GM19324 (cell line): ENCODE results near the gene SLC6A11.

Experiments
- ATAC-seq: cut with Tn5 transposase; IDR thresholded peaks from one replicate; pipeline ENCODE4 v1.9.1; 2021; ENCODE audit warnings: mild to moderate bottlenecking, moderate library complexity; ENCODE audit not compliant: unreplicated experiment, low FRiP score

SLC6A11 gene

DNA sequence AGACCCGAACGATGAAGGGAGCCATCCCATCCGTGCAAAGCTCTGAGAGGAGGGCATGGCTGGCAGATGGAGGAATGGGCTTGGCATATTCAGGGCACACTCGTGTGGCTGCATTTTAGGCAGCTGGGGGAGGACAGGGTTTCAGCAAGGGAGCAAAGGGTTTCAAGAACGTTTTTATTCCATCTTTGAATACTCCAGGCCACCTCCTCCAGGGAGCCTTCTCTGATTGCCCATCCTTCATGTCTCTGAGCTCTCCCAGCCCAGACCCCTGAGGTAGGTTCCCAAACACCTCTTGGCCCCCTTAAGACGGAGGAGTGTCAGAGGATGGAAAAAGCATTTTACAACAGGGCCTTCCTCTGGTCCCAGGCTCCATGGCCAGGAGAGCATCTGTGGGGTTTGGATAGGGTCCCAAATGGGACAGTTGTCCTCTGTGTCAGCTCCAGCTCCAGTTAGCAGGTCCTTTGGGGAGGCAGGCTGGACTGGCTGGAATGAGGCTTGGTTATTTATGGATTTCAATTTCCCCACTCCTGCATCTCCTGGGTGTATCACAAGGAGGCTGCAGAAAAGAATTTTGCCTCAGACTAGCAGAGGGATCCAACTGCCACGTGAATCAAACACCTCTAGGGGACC, 158.8 kb downstream of the SLC6A11 start:
- ATAC-seq: no peak

DNA sequence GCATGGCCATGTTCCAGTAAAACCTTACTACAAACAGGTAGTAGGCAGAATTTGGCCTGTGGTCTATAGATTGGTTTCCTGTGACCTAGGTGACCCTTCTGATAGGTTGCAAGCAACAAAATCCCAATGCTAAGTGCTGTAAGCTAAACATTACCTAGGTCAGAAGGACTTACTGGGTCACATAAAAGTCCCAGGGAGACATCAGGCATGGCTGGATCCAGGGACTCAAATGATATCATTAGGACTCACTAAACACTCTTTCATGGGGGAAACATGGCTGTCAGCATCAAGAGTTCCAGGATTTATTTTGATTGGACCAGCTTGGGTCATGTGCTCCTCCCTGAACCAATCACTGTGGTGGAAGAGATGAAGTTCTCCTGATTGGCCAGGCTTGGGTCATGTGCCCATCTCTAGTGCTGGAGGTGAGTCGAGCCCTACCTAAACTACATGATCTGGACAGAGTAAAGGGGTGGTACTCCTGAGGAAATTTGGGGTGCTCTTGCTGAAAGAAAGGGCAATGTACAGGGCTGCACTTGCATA, 159.7 kb downstream of the SLC6A11 start:
- no peak for ATAC-seq

DNA sequence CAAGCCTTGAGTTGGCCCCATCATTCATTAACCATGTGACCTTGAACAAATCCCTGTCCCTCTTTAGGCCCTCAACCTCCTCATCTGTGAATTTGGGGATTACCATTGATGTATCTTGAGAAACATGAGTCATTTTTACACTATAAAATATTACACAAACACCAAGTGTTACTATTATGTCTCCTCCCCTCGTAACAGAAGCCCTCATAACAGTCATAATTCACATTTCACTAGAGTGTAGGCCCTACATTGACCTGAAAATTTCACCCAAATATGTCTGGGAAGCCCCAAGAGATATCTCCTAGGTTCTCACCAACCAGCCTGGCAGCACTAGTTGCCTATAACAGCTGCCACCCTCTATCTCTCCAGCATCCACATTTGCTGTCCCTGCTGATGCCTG, 160.7 kb downstream of the SLC6A11 start:
- no peak for ATAC-seq

DNA sequence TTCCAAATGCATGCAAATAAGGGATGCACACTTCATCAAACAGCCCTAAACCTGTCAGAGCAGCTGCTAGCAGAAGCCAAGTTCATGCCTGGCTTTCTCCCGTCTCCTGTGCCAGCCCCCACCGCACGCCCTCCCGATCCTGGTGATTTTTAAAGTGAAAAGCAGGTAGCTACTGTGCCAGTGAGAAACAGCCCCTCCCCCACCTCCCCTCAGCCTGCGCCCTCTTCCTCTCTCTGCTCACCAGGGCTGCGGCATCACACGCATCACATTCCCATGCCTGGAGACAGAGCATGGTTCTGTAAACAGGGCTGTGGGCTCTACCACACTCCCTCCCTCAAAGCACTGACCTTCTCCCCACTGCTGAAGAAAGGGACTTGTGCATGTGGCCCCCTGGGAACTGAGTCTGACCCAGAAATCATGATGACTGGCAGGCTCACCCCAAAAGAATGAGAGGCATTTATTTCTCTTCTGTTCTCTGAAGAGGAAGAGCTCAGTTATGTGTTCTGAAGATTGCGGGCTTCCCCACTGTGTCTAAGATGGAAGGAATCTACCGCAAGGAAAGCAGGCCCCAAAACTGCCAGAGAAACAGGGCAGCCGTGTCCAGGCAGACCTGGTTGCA, 162.0 kb downstream of the SLC6A11 start:
- no peak for ATAC-seq

DNA sequence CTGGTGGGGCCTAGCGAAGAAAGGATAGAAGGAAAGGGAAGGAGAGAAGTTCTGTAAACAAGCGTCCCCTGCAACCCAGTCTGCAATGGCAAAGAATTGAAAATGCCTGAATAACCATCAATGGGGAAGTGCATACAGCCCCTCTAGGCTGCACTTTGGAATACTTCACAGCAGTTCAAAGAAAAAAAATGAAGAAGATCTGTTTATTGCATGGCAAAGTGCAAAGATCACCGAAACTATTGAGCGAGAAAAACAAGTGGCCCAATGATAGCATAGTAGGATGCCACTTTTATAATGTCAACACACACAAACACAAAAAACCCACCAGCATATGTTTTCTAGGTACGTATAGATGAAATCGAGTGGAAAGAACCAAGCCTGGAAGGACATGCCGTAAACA, 162.9 kb downstream of the SLC6A11 start:
- ATAC-seq: no peak

DNA sequence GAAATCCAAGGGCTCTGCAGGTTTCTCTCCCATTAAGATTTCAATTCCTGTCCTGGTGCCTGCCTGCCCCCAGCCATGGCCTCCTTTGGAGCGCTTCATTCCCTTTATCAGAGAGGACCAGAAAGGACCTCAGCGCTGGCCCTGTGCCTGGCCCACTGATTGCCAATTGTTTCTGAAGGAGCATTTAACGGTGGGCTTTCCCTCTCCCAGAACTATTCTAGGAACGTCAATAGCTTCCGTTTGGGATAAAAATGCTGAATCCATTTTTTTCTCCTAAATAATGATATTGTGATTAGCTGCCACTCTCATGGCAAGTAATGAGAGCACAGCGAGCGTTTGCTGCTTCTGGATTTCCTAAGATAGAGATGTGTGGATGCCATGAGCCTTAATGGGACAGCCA, 164.3 kb downstream of the SLC6A11 start:
- ATAC-seq: no peak

DNA sequence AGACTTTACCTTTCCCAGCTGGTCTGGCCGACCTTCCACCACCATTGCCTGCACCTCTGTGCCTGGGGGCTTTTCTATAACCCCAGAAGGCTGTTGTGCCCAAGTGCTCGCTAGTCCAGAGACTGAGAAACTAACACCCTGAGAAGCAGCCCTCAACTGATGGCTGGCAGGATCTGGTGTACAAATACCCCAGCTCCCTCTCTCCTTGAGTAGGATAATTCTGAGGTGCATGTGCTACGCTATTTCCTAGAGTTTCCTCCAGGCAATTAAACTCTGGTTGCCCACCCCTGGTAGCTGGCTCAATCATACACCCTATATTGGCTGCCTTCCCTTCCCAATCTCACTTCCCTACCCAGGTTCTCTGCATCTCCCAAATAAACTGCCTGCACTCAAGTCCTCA, 165.0 kb downstream of the SLC6A11 start:
- no peak for ATAC-seq

DNA sequence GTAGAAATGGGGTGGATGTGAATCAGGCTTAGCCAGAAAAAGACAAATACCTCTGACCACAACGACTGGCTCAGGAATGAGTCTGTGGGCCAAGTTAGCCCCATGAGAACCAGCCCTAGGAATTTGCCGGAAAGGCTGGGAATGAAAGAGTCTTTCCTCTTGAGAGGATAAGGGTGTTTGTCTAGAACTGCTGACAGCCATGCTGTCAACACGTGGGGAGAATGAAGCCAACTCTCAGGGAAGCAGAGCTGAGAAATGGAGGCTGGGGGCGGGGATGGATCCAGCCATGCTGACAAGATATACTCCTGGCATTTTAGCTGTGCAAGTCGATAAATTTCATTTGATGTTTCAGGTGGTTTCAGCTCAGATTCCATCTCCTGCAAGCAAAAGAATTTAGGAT, 165.9 kb downstream of the SLC6A11 start:
- ATAC-seq: no peak

DNA sequence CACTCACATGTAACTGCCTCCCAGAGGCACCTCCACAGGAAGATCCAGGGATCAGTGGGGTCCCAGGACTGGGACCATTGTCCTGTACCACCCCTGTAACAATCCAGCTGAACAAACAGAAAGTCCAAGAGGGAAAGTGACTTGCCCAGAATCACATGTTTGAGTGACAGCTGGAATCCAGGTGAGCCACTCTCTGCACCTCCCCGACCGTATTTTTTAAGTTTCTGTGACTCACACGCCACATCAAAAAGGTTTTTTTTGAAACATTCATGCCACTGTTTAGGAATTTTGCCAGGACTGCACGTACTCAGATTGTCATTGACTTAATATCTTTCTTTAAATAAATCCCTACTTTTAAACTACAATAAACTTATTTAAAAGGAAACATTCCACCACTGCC, 166.8 kb downstream of the SLC6A11 start:
- ATAC-seq: no peak

DNA sequence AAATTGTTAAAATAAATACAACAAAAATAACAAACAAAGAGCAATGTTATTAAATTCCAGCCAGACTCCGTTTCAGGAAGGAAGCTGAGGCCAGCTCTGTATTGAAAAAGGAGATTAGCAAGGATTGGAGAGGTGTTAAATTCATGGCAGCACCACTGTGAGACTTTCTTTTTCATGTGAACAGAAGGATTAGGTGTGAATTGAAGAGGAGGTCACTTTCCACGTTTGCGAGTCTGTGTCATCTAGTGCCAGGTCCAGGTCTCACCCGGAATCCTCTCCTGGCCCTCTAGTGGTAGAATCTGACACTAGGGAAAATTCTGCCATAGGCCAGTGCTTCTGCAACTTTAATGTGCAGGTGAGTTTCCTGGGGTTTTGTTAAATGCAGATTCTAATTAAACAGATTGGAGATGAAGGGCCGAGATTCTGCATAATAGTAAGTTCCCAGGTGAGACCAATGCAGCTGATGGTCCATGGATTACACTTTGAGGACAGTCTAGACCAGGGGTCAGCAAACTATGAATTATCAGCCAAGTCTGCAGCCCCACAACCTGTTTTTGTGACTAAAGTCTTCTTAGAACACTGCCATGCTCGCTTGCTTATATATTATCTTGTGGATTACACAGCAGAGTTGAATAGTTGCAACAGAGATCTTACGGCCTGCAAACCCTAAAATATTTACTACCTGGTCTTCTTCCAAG, 167.3 kb downstream of the SLC6A11 start:
- ATAC-seq: no peak

DNA sequence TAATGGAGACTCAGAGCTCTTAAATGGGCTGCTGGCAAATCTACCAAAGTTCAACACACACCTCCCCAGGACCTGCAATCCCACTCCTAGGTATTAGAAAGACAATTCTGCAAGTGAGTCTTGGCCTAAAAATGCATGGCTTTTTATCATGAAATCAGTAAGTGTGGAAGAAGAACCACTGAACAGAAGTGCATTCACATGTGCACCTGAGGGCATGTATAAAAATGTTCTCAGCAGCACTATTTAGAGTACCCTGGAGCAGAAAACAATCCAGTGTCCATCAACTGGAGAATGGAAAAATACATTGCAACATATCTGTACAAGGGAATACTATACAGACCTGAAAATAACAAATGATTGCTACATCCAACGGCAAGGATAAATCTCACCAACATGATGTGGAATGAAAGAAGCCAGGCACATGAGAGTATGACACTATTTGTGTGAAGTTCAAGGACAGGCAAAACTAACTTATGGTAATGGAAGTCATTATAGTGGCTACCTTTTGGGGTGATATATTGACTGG, 168.4 kb downstream of the SLC6A11 start:
- ATAC-seq: no peak

DNA sequence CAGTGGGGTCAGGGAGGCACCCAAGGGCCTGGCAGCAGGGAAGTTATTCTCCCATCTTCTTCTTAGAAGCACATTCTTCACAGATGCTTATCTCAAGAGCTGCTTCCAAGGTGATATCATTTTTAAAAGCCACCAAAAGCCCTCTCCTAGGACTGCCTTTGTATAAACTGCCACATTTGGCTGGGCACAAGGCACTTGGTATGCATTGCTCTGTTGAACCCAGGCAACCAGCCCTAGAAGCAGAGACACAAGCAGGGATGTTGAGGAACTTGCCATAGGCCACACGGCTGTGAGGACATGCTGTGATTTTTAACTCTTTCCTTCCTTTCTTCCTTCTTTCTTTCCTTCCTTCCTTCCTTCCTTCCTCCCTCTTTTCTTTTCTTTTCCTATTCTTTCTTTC, 169.2 kb downstream of the SLC6A11 start:
- no peak for ATAC-seq

DNA sequence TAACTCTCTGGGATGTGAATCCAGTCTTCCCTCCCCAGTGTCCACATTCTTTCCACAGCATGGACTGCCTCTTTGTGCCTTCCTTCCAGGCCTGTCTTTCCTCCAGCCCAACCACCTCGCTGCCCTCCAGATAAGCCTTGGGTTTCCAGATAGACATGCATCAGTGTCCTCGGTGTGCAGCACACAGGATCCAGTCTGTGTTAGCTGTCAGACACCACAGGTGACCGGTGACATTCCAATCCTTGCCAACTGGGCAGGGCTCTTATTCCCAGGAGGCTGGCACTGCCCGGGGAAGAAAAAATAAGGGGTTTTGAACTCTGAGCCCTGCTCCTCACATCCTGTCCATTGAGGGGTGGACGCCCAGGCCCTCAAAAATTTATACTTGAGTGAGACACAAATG, 170.6 kb downstream of the SLC6A11 start:
- ATAC-seq: no peak

DNA sequence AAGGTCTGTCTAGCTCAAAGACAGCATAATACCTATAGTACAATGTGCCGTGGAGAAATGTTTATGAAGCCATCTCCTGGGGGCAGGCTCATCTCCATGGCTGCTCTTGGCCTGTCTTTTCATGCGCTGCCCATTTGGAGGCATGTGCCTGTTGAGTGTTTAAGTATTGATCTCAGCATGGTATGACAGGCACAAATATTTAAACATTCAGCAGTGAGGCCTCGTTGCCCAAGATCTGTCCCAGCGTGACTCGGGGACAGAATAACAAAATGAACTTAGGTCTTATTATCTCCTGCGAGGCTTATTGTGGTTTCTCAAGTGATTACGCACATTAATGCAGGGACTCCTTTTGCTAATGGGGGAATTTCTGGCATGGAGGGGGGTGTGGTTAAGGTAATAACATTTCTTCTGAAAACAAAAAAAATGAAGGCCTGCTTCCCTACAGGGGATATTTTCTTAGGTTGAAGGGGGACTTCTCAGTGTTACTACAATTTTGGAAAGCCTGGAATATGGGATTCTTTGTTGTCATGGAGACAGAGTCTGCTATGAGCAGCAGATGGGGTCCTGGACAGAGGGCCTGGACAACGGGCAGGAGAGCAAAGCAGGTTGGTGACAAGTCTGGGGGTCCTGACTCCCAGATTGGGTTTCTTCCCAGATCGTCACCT, 172.1 kb downstream of the SLC6A11 start:
- no peak for ATAC-seq

DNA sequence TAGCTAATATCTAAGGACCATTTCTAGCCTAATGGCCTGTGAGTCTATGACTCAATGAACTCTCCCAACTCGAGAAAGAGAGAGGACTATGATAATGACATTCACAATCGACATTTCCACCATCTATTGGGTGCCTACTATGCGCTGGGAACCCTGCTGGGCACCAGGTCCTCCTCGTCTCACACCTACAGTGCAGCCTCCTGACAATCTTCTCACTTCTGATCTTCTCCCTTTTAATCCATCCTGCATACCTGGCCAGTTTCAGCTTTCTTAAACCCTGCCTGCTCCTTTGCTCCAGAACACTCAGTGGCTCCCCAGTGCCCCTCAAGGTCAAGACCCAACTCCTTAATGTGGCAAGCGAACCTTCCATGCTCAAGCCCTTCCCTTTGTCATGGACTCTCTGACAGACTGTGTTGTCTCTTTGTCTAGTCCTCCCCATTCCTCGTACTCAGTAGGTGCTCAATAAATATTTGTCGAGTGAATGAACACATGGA, 173.0 kb downstream of the SLC6A11 start:
- ATAC-seq: no peak
